ENCODE data around the gene NENF.

The NENF gene

DNA sequence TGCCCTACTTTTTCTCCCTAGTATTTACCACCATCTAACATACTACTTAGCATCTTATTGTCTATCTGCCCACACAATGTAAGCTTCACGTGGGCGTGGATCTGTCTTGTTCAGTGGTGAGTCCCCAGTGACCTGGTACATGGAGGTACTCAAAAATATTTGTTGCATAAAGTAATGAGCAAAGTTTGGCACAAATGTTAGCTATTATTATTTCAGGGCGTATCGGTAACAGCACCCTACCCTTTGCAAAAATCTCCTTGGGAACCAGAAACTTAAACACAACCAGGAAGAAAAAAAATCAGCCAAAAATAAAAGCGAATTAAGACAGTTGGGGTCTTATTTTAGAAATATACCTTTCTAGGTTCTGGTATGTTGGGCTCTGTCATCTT is 454 bp upstream of the NENF start:
- no peak for DNase-seq

DNA sequence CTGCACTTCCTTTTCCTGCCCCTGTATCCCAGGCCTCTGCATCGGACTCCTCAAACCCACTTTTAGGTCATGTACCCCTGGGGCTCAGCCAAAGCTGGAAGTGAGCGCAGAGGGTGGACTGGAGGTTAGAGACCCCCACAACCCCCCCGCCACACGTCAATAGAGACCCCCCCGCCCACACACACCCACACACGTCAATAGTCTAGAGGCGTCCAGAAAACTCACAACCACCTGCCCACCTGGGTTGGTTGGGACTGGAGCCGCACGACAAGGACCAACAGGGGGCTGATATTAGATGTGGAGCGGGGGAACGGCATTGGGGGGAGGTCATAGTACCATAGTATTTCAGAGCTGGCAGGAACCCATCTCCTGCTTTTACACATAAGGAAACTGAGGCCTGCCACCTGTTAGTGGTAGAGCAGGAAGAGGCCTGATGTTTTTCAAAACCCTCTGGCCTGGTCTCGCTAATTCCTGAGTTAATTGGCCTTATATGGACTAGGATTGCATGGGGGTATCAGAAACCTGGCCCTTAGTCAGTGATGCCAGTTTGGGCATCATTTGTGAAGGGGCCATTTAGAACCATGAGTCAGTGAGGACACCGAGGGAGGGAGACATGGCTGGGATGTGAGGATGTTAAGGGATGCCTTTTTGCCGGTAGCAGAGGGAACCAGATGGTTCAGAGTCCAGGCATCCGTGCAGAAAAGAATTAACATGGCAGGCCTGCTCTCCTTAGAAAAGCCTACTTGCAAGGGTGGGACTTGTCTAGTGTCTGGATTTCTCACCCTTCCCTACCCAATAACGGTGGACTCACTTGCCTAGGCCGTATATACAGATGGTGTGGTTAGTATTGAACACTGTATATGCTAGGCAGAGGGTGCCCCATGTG is 1.1 kb downstream of the NENF start:
- no peak for DNase-seq

DNA sequence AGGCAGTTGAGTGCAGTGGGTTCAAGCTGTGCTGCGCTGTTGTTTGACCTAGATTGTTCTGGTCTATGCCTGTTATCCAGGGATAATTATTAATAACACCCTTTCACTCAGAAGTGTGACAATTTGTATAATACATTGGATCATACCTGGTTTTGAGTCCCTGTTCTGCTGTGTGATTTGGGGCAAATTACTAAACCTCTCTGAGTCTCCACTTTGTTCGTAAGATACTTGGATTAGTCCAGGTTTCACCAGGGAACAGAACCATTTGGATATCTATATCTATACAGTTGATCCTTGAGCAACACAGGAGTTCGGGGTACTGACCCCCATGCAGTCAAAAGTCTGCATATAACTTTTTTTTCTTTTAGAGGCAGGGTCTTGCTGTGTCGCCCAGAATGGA is 2.3 kb downstream of the NENF start:
- DNase-seq: no peak

DNA sequence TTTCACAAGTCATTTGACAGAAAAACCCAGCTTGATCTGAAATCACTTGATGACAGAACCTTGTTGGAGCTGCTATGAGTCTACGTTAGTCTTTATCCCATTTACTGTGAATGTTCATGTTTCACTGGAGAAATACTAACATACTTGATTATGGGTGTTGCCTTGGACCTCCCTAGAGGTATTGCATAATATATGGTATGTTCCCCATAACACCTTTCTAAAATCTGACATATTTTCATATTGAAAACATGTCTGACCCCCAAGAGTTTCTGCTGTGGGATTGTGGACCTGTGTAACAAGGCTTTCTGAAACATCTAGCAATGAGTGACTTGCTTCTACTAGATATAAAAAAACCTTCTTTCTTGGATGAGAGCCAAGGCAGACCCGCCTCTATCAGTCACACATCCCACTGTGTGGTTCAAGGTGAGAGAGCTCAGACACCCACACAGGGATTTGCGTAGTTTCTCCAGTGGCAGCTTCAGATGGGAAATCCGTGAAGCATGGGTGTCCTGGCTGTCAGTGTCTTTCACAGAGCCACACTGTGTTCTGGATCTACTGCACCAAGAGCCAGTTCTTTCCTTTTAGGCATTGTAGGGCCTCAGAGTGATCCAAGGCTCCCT is 4.6 kb downstream of the NENF start:
- DNase-seq: no peak

DNA sequence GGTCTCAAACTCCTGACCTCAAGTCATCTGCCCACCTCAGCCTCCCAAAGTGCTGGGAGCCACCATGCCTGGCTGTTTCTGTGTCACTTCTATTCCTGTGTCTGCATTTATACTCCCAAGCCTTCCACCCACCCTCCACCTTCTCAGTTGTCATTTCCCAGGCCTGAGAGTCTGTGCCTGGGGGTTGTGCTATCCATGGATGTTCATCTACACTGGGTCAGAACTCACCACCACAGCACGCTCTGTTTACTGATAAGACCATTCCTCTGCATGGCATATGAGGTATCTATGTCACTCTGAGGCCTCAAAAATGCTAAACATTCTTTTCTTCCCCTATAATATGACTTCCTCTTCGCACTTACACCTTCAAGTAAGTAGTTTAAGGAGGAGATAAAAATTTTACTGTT is 6.1 kb downstream of the NENF start:
- no peak for DNase-seq

DNA sequence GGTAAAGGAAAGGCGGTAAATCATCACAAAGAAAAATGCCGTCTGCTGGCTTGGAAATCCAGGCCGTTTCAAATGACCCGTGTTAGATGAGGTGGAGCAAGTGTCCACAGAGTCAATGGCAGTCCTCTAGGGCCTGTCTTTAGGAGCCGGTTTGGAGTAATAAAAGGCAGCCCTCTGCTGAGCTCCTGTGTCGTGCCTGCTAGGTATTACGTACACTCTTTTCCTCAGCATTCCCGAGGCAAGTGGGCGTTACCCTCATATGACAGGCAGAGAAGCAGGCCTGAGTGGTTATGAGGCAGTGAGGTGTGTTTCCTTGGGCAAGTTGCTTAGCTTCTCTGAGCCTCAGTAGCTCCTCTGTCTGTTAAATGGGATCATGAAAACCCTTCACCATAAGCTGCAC is 7.7 kb downstream of the NENF start:
- no peak for DNase-seq

DNA sequence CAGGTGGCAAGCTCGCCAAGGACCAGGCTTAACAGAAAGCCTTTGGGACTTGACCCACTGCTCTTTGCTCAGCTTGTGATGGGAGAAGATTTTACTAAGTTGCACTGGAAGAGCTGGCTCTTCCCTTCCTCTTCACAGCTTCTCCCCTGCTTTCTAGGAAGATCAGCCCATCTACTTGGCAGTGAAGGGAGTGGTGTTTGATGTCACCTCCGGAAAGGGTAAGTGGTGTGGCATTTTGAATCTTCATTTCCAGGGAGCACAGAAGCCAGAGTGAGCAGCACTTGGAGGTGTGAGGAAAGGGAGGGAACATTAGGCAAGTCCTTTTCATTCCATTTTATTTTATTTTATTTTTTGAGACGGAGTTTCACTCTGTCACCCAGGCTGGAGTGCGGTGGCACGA is 9.7 kb downstream of the NENF start:
- no peak for DNase-seq

DNA sequence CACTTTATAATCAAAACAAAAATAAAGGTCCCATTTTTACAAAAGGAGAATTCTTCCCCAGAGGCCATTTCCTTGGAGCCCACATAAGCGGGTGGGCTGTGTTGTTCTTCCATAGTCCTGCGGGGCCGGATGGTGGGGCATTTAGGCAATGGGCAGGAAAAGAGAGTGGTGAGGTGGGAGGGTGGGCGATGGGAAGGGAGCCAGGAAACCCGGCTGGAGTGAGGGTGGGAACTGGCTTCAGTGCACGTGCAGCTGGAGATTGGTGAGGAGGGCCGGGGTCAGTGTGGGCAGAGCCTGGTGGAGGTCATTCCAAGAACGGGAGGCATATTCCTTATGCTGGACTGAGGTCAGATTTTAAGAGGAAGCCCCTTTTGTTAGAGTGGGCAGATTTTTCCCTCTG is 13.6 kb downstream of the NENF start:
- DNase-seq: no peak

DNA sequence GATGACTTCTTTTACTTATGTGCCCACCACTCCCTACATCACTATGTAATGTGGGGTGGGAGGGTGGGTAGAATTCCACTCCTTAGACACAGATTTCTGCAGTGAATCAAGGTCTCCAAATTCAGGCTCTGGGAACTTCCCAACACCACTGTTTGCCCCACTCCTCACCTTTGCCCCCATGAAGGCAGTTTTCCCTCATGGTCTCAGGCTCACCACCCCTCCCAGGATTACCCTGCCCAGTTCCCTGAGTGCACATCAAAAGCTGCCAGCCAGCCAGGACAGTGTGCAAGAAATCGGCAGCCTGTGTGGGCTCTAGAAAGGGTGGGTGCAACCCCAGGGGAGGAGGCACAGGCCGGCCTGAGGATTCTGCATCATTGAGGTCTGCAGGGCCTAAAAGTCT is 14.8 kb downstream of the NENF start:
- no peak for DNase-seq

DNA sequence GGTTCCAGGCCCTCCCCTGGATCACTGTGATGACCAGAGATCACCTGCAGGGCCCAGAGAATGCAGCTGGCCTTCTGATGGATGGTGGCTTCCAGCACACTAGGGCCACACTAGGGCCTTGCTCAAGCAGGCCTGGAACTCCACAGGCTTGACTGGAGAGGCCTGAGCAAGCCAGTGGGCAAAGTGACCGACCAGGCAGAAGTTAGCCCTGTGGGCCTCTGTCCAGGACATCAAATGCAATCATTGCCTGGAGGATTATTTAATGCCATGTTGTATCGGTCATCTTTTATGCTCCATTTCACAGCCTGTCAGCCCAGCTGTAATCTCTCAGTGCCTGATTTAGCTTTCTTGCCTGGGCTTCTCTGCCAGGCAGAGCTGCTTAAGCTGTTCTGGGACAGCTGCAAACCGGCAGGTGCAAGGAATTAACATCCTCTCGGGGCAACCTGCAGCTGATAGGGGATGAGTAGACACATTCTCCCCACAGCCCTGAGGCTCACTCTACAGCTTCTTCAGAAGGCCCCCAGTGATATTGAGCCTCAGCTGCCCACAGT is 17.7 kb downstream of the NENF start:
- DNase-seq: no peak

DNA sequence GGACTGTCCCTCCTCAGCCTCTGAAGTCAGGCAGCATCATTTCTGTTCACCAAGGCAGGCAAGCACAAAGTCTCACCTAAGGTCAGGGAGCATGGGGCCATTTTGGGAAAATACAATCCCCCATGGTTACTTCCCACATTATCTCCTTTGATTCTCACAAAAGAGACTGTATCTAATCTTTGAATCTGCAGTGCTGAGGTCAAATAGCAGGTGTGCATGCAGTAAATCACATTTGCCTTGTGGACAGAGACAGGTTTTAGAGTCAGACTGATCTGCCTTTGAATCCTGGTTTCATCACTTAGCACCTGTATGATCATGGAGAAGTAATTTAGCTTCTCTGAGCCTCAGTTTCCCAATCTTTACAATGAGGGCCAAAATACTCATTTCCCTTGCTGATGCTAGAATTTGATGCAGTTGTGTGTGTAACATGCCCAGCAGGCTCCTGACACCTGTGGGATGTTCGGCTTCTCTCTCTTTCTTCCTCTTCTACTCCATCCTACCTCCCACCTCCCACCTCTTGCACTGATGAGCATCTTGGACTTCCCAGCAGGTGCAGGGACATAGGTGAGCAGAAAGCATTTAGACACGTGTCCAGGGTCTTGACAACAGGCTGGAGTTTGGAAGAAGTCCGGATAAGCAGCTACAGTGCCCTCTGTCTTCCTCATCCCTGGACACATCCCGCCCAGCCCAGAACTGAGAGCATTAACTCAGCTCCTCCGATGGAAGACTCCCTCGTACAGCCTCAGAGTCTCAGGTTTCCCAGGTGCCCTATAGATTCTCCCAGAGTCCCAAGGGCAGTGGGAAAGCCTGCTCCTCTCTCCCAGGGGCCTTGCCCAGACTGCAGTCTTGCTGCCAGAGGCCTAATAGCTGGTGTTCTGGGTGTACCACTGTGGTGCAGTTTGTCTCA is 18.9 kb downstream of the NENF start:
- DNase-seq: no peak

DNA sequence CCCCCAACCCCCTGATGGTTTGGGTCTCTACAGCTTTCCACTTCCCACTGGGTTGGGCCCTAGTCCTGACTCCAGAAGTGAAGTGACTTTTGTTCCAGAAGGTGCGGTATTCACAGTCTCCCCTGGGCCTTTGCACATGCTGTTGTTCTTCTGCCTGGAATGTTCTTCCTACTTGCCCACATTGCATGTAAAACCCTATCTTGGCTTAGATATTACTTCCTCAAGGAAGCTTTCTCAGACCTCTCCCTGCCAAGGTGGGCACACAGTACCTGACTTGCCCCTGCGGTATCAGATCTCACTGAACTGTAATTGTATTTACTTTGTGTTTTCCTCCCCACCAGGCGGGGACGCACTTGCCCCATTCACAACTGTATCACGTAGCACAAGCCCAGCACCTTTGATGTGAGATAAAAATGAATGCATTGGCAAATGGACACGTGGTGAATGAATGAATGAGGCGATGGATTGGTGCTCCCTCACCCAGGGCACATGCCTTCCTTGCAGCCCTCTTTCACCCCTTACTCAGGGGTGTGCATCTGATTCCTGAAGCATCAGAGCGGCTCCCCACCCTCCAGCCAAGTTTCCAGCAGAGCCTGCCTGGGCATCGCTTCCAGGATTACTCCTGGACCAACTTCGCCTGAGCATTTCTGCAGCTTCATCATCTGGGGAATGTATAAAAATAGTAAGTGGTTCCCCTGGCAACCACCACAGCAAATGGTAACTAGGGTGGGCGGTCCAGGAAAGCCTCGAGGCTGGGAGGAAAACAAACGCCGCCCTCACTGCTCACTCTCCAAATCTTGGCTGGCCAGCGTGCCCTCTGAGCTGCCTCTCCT is 19.8 kb downstream of the NENF start:
- DNase-seq: peak; percentile 59

DNA sequence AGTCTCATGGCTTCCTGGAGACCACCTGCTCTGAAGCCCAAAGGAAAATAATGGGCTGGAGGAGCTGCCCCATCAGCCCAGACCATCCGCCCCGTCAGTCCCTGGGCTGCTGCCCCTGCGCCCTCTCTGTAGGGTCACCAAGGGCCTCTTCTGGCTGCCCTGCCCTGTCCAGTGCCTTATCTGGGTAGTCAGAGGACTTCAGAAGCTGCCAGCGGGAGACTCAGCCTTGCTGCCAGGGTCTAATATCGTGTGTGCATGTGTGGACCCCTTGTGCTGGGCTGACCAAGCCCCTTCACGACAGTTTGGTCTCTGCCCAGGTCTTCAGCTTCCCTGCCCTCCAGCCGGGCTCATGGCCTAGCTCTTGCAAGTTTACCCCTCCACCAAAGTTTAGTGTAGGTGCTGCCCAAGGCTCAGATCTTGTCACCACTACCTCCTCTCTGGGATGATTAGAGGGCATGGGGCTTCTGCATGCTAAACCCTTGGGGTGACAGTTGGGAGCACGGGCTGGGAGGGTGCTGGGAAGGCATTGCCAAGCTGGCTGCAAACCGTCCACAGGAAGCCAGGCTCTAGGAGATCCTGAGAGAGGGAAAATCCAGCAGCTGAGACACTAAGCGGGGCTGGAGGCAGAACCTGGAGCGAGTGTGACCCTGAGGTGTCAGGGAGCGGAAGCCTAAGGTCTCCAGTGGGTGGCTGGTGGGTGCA is 20.6 kb downstream of the NENF start:
- DNase-seq: no peak

DNA sequence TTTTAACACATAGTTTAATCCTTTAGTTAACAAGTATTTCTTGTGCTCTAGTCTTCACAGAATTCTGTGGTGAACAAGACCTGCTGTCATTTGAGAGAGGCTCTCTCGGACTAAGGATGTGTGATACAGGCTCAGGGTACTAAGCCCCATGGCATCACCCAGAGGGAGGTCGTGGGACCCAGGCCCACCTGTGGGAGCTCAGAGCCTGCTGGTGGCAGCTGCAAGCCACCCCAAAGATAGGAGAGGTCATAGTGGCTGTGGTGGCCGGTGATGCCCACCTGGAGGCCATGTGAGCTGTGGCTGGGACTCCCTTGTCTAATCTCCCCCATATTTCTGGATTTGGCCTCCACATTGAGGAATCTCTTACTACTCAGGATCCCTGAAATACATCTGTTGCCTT is 22.0 kb downstream of the NENF start:
- DNase-seq: no peak

DNA sequence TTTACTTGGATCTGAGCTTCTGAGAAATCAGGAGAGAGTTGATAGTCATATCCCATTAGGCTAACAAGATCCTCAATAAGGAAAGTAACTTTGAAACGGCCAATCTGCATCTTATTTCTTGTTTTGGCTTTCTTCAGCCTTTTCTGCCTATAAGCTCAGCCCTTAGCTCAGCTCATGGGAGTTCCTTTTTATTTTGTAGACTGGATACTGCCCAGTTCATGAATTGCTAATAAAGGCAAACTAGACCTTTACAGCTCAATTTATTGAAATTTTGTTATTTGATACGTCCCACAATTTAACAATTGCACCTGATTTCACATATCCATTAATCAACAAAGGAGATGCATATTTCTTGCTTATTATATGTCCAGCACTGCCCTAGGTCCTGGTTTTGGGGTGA is 22.7 kb downstream of the NENF start:
- no peak for DNase-seq

DNA sequence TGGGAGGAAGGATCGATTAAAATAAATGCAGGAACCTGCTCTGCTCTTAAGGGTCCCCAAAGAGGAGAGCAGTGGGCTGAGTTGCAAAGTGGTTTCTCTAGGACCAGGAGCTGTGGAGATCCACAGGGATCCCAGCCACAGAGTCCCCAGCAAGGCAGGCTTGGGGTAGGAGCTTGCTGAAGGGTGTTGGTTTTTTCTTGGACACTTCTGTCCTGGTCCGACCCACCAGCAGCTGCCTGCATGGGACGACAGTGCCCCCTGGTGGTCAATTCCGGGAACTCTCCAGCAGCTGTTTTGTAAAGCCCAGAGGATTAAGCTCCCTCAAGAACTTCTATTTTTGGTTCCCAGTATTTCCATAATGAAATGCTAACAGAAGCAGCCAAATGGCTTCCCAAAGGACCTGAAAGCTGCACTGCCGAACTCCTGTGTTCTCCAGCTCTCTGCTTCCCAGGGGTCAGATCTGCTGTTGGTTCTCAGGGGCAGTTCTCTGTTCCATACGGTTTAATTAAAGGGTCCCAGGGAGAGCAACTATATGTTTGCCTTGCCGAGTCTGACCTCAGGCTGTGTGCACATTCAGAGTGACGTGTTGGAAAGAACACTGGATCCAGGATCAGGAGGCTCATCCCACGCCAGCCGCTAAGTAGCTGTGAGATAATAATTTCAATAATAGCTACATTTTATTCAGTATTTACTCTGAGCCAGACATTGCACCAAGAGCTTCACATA is 23.2 kb downstream of the NENF start:
- peak; percentile 68 for DNase-seq

DNA sequence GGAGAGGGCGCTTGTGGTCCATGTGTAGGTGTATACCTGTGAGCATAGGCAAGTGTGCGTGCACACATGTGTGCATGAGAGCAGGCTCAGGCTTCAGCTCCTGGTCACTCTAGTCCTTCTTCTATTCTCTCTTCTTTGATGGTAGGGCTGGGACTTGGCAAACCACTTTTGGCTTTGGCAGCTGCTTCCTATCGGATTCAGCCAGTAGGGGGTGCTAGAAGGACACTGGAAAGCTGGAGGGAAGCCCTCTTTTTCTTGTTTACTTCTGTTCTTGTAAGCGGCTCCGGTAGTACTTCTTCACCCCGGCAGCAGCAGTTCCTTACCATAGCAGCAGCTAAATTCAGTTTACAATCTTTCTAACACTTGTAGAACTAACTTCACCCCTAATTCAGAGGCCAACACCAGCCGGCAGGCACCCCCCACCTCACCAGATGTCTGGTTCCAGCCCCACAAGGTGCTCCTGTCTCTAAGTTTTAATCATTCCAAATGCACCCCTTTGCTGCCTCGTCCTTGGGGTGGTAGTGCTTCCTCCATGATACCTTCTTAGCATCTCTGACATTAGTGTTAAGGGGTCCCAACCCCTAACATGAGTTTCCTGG is 25.1 kb downstream of the NENF start:
- DNase-seq: peak; percentile 40

DNA sequence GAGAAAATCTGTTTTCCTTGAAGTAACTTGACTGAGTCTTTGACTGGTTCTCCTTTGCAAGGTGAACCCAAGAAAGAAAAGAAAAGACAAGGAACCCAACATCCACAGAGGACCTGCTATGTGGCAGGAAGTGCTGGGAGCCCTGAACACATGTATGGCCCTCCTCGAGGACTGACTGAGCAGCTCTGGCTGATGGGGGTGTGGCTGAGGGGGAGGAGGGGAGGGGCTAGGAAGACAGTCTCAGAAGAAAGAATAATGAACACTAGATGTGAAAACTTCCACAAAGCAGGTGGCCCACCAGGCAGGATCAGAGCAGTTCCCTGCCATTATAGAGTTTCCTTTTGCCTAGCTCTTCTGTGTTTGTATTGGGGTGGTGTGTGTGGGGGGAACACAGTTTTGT is 26.1 kb downstream of the NENF start:
- no peak for DNase-seq

DNA sequence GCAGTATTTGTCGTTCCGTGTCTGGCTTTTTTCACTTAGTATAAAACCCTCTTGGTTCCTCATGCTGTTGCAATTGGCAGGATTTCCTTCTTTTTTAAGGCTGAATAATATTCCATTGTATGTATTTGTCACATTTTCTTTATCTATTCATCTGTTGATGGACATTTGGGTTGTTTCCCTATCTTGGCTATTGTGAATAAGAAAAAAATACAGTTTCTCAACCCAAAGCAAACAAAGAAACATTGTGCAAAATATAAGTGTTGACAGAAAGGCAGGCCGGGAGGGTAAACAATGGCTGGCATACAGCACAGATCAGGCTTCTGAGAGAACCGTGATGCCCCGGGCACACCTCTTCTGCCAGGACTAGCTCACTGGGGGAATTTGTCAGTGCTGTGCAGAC is 26.9 kb downstream of the NENF start:
- DNase-seq: no peak

DNA sequence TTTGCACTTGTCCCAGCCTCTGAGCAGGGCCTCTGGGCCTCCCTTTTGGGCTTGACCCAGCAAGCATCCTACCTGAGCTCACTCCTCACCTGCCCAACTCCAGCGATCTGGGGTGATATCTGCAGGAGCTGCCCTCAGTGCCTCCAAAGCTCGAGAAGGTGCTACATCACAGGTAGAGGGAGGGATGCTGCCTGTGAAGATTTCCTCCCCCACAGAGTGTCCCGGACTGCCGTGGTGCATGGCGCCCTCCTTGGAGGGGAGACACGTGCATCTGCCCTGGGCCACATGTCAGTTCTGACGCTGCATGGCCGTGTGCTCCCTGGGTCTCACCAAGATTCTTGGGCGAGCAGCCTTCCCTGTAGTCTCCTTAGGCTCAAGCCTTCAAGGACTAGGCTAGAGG is 27.7 kb downstream of the NENF start:
- DNase-seq: no peak

All from fibroblast of skin of right biceps (primary cell).